B cell (primary cell): Measurements from ENCODE around the gene SPEM2.

Experiments
- CTCF ChIP-seq: fragments of 200-600 bp; IDR thresholded peaks from one replicate; pipeline ENCODE4 v1.8.0; 2022; ENCODE audit warnings: antibody characterized with exemption, mild to moderate bottlenecking
- EZH2 ChIP-seq: IDR thresholded peaks from 2 replicates; pipeline ENCODE4 v1.6.1; 2012; ENCODE audit warnings: borderline replicate concordance, low read depth, mild to moderate bottlenecking, moderate library complexity, low read length; ENCODE audit not compliant: insufficient read depth, poor library complexity, severe bottlenecking

DNA sequence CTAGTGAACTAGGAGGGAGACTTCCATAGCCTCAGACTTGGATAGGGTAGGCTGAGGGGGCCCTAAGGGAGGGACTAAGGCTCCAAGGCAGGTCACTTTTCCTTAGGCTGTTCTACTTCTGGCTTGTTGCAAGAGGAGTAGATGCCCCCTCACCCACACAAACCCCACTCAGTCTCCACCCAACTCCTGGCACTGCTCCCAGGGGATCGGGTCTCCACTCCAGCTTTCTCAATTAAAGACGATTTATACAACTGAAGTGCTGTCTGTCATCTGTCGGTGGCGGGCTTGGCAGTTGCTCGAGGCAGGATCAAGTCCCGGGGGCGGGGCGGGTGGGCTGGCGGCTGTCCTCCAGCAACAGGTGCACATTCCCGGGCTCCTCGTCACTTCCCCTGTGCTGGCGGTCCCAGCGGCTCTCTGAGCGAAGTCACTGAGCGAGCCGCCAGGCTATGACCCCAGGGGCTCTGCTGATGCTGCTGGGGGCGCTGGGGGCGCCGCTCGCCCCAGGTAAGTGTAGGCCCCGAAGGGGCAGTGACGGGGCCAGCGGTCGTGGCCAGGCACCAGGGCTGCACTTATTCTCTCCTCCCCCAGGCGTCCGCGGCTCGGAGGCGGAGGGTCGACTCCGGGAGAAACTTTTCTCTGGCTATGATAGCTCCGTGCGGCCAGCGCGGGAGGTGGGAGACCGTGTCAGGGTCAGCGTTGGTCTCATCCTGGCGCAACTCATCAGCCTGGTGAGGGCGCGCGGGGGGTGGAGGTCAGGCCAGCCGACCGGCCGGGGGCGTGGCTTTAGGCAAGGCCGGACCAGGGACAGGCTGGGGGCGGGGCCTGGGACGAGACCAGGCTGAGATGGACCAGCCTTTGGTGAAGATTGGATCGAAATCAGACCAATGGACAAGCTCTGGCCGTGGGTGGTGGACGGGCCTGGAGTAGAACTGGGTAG lies 19.5 kb downstream of the SPEM2 start, which contains the start of gene CHRNB1:
- TF ChIP-seq CTCF (no peak), EZH2 (peak; percentile 62)
